HG02970 (cell line): ENCODE measurements around the gene NOL4L.

ENCODE experiments used
- ATAC-seq: cut with Tn5 transposase; IDR thresholded peaks from one replicate; pipeline ENCODE4 v1.9.1; 2021; ENCODE audit warnings: mild to moderate bottlenecking, moderate library complexity, moderate number of reproducible peaks; ENCODE audit not compliant: unreplicated experiment, low FRiP score

NOL4L gene

DNA sequence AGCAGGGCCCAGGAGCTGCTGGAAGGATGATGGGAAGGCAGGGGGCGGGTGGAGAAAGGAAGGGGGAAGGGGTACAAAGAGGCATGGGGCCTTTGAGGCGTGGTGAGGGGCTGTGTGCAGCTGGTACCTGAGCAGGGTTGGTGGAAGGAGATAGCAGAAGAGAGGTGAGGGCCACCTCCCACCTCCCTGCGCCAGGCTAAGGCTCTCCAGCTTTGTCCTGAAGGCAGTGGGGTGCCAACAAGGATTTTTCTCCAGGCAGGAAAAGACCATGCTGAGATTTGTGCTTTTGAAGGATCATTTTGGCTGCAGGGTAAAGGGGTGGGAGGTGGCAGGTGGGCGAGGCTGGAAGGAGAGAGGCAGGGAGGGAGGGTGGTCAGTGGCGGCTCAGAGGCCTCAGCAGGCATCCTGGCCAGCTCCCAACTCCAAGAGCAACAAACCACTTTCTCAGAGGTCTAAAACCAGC lies 40.8 kb downstream of the NOL4L start:
- ATAC-seq = no peak

DNA sequence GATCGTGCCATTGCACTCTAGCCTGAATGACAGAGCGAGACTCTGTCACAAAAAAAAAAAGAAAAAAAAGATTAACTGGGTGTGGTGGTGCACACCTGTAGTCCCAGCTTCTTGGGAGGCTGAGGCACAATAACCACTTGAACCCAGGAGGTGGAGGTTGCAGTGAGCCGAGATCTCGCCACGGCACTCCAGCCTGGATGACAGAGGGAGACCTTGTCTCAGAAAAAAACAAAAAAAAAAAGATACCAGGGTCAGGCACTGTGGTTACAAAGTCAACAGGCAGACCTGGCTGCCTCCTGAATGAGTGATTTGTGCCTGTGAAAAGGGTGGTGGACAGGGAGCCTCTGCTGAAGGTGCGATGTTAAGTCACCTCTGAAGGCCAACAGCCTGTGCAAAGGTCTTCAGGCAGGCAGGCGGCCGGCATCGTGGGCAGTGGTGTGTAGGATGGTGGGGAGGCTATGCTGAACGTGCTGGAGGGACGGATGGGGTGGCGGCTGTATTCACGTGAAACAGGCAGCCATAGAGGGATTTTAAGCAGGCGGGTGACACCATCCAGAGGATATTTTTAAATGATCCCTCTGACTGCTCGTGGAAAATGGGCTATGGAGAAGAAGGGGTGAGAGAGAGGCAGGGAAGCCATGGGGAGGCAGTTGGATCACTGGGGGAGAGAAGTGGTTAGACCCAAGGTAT lies 41.4 kb downstream of the NOL4L start:
- ATAC-seq = no peak

DNA sequence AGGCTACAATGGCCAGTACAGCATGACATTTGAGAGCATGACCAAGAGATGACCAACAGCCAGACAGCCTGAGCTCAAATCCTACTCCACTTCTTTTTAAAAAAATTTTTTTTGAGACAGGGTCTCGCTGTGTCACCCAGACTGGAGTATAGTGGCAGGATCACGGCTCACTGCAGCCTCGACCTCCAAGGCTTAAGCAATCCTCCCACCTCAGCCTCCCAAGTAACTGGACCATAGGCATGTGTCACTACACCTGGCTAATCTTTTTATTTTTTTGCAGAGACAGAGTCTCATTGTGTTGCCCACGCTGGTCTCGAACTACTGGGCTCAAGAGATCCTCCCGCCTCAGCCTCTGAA lies 42.9 kb downstream of the NOL4L start:
- no peak for ATAC-seq

DNA sequence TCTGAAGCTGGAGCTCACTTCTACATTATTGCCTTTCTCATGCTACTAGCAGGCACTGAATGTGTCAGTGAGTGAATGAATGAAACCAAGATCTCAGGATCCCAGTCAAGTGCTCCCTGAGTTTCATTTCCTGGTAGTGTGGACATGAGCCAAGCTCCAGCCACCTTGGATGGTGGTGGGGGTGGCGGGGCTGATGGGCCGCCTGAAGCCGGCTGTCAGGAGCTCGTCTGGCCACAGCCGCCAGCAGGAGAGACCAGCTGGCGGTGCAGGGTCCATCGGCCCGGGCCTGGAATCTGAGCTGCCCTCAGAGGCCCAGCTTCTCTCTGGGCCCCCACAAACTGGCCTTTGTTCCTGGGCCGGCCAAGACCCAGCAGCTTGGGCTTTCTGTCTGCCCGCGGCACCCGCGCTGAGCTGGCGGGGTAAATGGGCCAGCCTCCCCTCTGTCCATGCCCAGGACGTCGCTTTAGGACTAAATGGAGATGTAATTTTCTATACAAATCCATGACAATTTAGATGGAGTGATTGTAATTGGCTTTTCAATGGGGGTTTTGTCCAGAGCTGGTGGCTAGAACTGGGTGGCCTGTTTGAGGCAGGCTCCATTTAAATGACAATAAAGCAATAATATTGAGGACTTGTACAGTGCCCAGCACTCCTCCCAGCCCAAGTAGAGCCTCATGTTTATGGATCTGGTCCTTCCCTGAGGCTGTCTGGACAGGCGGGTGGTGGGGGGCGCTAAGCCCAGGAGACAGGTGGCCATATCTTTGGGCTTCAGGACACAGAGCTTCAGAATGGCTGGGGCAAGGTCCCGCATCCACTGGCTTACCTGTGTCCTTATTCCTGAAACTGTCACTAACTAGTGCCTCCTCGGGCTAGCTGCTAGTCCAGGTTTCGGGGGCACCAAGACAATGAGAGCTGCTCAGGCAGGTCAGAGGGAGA lies 43.5 kb downstream of the NOL4L start:
- no peak for ATAC-seq

DNA sequence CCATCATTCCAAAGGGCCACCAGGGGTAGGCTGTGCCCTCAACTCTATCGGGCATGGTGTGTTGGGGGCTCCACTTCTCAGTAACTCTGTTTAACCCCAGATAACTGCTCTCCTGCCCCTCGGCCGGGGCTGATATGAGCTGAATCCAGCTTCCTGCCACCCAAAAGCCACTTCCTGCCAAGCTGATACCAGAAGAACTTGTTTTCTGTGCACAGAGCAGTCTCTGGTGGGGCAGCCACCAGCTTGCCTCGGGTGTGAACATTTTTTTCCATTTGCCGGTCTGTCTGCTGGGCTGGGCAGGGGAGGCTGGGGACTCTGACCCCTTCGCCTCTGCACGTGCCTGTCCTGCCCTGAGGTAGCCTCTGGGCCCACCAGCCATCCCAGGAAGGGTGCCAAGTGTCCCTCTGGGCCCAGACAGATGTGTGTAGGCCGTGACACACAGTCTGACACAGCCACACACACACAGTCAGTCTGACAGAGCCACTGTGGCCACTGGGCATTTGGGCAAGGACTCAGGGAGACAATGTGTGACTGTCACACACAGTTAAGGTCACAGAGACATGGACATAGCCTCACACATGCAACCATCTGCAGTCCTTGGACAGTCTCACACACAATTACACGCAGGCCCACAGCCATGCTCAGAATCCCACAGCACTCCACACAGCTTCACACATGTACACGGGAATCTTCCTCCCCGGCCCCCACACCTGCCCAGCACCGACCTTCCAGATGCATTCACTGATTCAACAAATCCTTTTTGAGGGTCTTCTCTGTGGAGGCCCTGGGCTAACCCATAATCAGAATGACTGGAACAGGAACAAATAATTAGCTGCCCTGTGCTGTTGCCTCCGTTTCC lies 45.1 kb downstream of the NOL4L start:
- no peak for ATAC-seq

DNA sequence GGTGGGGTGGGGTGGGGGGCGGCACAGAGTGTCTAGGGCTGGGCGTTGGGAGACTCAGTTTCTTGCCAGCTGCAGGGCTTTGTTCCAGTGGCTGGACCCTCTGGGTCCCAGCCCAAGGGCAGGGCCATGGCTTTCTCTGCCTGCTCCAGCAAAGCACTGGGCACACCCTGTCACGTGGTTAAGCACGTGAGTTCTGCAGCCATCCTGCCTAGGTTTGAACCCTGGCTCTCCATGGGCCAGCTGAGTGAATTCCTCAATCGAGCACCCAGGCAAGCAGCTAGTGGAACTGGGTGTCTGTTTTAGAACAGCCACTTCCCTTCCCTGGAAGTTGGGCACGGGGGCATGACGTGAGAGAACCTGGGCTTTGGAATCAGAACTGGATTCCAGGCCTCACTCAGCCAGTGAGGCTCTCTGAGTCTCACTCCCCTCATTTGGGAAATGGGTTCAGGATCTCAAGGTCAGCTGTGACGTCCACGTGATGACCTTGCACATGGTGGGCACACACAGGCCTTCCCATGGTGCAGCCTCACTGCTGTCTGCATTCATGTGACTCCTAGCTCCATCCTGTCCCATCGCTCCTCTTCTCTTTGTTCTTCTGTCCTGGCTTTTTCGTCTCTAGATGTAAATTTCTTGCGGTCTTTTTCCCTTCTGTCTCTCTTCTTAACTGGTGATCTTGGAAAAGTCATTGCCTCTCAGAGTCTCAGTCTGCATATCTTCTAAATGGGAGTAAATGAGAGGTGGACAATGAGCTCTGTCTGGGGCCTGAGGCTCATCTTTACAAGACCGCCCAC lies 45.9 kb downstream of the NOL4L start:
- ATAC-seq = no peak

DNA sequence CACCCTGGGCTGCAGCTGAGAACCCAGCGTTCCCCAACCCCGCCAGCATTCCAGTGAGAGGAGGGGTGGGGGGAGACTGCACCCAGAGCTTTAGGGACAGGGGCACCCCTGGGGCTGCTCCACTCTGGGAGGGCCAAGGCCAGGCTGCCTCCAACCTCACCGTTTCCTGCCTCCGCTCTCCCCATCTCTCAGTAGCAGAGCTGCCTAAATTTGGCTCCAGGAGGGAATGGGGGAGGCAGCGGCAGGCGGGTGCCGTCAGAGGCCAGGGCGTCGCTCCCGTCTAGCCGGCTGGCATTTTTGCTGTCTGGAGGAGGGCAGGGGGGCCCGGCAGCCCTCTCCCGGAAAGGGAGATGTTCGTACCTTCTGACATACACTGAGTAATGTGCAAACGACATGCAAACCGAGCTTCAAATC lies 46.6 kb downstream of the NOL4L start:
- ATAC-seq = no peak

DNA sequence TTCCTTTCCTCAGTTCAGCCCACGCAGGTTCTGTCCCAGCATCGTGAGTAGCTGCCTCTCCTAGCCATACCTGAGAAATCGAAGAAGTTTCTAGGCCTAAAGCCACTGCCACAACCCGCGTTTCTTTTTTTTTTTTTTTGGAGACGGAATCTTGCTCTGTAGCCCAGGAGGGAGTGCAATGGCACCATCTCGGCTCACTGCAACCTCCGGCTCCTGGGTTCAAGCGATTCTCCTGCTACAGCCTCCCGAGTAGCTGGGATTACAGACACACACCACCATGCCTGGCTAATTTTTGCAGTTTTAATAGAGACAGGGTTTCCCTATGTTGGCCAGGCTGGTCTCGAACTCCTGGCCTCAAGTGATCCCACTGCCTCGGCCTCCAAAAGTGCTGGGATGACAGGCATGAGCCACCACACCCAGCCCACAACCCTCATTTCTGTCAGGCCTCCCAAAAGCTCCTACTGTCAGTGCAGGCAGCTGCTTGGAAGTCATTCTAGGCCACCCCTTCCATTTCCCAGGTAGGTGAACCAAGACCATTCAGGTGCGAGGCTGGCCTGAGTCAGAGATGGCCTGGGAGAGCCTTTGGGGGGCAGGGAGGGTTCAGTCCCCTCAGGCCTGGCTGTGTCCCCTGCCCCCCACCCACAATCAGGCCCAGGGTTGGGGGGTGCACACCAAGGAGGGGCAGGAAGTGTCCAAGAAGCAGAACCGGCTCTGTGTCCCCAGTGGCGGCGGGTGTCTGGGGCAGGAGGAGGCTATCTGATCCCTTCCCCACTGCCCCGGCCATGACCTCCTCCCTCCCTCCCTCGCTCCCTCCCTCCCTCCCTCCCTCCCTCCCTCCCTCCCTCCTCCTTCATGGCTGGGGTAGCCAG lies 47.2 kb downstream of the NOL4L start:
- ATAC-seq = no peak

DNA sequence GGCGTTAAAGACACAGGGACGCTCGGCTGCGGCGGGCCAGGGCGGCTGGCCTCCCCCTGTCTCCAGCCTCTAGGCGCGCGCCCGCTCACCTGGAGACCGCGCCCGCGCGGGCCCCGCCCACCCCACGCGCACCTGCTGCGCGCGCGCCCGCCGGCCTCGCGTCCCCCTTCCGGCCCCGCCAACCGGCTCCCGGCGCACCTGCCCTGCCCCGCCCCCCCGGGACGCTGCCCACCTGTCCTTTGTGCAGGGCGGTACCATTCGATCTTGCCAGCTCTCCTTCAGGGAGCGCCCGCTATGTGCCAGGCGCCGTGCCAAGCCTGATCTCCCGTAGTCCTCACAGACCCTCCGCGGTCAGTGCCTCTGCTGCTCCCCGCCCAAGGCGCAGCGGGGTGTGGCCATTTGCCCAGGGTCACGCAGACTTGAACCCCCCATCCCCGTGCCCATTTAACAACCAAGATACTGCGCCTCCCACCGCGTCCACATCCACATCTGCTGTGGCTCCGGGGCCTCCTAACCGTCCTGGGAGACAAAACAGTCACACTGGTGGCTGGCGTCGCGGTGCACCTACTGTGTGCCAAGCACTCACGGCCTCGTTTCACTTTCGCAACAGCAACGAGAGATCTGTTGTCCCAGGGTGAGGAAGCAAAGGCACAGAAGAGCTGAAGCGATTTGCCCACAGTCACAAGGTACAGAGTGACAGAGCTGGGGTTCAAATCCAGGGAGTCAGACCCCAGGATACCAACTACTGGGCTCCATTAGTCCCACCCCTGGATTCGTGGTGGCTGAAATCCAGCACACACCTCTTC lies 48.1 kb downstream of the NOL4L start:
- no peak for ATAC-seq

DNA sequence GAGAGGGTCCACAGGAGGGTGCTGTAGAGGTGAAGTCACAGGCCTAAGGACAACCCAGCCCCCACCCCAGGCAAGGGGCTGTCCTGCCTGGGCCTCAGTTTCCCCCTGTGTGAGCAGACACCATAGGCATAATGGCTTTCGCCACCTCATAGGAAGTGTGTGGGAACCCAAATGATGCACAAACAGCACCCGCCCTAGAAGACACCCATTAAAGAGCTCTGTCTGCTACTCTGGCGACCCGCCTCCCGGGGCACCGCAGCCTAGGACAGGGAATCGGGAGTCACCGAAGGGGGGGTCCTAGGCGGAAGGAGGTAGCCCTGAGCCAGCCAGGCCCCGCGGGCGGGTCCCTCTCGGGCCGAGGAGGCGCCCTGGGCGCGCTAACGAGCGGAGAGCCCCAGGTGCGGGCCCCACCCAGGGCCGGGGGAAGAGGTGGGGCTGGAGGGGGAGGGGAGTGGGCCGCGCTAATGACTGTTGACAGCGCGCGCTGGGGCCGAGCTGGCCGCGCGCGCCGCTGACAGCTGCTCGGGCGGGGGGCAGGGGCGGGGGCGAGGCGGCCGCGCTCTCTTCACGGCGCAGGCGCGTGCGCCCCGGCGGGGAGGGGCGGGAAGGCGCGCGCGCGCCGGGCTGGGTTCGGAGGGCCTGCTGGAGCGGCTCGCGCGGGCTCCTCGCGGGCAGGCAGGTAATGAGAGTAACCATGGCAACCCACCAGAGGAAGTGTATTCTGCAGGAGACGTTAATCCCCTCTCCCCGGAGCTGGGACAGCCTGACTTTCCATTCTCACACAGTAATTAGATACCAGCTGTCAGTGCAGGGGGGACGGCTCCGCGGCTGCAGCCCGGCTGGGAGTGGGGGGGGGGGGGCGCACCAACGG lies 48.9 kb downstream of the NOL4L start:
- ATAC-seq = no peak

DNA sequence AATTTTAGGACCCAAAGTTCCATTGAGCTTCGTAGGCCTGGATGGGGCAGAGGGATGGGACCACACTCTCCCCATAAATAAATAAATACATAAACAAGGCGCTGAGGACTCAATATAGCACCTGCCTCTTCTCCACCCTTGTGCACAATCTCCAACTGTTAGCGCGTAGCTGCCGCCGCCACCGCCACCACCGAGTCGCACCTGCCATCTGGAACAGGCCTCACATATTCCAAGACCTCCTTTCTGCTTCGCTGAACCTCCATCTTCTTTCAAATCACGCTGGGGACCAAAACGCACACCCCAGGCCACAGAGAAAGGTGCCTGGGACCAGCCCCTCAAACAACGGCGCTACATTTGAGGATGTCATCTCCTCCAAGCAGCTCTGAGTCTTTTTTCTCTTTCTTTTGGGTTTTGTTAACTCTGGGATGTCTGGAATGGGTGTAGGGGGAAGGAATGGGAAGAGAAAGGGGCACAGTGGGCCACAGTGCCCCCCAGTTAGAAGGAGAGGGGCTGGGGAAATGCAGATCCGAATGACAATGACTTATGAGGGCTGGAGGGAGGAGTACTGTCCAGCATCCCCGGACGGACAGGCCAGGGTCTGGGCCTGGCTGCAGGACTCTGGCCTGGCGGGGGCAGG lies 49.7 kb downstream of the NOL4L start:
- no peak for ATAC-seq

DNA sequence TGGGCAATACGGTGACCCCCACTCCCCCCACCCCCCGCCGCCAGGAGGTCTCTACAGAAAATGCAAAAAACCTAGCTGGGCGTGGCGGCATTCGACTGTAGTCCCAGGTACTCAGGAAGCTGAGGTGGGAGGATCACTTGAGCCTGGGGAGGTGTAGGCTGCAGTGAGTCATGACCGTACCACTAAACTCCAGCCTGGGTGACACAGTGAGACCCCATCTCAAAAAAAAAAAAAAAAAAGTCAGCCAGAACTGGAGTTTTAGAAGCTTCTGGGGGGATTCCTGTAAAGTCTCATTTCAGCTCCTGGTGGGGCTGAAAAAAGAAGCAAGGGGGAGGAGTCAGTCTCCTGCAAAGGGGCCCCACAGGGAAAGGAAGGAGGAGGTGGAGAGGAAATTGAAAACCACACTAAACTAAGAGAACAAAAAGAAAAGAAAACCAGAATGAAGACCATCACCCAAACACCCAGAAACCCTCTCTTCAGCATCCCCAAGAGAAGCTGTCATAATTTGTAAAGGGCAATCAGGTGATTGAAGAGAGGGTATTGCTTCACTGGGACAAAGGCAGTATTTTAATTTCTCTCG lies 50.4 kb downstream of the NOL4L start:
- ATAC-seq = no peak

DNA sequence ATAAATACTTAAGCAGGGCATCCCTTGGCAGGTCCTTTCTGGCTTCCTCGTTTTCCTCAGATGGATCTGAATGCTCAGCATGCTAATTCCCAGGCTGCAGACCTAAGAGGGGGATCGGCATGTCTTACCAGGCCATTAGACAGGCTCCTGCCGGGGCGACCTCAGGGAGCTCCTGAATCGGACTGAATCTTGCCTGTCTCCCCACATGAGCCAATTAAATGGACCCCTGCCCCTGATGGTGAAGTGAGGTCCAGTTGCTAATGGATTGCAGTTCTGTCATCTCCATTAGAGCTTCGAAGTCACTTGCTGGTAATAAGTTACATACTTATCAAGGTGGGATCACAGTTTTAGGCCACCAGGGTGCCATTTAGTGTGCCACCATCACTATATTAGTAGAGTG lies 51.4 kb downstream of the NOL4L start:
- ATAC-seq = no peak

DNA sequence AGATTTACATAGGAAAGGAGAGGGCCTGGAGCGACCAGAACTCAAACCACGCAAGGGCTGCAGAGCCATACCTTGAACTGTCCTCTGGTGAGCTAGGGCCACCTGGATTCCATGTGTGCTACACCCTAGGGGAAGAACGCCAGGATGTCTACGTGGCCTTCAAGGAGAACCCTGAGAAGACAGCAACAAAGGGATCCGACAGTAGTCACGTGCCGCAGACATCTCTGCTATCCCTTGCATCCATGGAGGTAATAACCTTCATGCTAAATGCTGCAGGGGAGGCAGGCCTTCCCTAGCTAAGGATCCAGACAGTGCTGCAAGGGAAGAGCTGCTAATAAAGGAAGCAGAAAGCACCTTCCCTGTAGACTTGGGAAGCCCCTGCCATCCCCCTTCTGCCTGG lies 52.9 kb downstream of the NOL4L start:
- no peak for ATAC-seq

DNA sequence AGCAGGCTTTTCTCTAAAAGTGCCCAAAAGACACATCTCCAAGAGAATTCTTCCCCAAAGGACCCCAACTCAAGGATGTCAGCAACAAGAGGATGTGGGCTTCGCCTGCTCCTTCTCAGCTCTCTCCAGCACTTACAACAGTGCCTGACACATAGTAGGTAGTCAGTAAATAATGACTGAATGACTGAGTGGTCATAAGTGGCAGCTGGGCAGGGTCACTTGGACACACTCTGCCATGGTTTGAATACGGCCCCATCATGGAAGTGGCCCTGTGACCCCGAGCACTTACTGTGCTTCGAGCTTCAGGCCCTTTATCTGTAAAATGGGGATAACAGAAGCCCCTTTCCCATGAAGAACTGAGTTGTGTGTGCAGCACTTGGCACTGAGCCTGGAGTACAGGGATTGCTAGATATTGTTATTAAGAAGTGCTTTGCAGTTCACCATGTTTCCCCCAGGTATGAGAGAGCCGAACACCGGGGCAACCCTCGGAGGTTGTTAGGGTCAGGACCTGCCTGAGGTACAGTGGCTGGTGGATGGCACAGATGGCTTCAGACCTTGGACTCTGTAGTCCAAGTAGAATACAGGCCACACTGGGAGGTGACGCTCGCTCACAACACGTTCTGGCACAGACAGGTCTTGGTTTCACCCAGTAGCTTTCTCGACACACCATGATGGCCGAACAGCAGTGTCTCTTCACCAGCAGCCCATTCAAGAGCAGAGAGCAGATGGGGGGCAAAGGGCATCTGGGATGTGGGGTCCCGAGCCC lies 56.0 kb downstream of the NOL4L start:
- no peak for ATAC-seq
